ENCODE data around the gene RAD51B. TPM values are rescaled to one million over a fixed set of nuclear protein-coding genes. Genes with fewer than 3 reads are reported as not detected.

RAD51B gene
- total RNA-seq, 1 experiment from 2014 or later: 20.0 TPM

- TF ChIP-seq RAD21 (IDR thresholded peaks at IDR 0.05; ENCODE audit: low read depth) (no peak), REST (IDR thresholded peaks at IDR 0.05; ENCODE audit: low read depth) (no peak)
Observed at GRCh38 chr14:68650404-68650994, 830.9 kb downstream of the RAD51B start (continued).

- no peak overlapping the region for H3K9ac ChIP-seq (ENCODE audit: low read length)
- ATAC-seq (no peak), DNase-seq (ENCODE audit: low read depth, low spot score) (no peak)
- ChIA-PET RAD21 (ENCODE audit: low non-redundant PET in 1 of 2, low total read pairs in 2 of 2, uncharacterized antibody in 2 of 2, unreplicated experiment in 2 of 2) (no interaction called here), POLR2A (interaction anchor here (0.9 kb wide), 1 partner anchor 13 kb away, joined by 3 read pairs; no protein-coding TSS in a partner anchor), CTCF (no interaction called here)
- H3K9me3 ChIP-seq (ENCODE audit: control insufficient read depth in 1 of 2, insufficient read depth in 1 of 2, low read depth in 1 of 2, low read length in 2 of 2): no peaks in the 10 kb centered on the region
- no peaks in the 10 kb centered on the region for H3K79me2 ChIP-seq (ENCODE audit: insufficient read depth, low read length)
- H3K4me3 ChIP-seq (replicated peaks in 1 of 2; ENCODE audit: low read depth in 1 of 2, low read length in 2 of 2): no peak overlapping the region
- H3K36me3 ChIP-seq (ENCODE audit: control insufficient read depth in 1 of 2, insufficient read depth in 2 of 2, low read length in 2 of 2): no peaks in the 10 kb centered on the region
- peaks cover 5 to 13% of the 10 kb centered on the region in 2 experiments; a peak in 2 of 4 replicates for H3K4me1 ChIP-seq (ENCODE audit: control insufficient read depth in 1 of 2, insufficient read depth in 2 of 2, low read length in 2 of 2)
- intact Hi-C loops (cut with micrococcal nuclease): no loop called here
- no peak overlapping the region for H3K27ac ChIP-seq (ENCODE audit: low read depth, low read length)
- H2AFZ ChIP-seq (ENCODE audit: low read depth, low read length, poor library complexity, severe bottlenecking): no peak overlapping the region
- H3K27me3 ChIP-seq (ENCODE audit: insufficient read depth, low read length): no peaks in the 10 kb centered on the region
- H3K4me2 ChIP-seq (ENCODE audit: low read length): no peak overlapping the region
- TF ChIP-seq REST (IDR thresholded peaks at IDR 0.05; ENCODE audit: low read depth) (no peak), EZH2phosphoT487 (IDR thresholded peaks at IDR 0.05; ENCODE audit: borderline replicate concordance) (no peak), SP1 (IDR thresholded peaks at IDR 0.05; ENCODE audit: low read depth) (no peak), SIN3A (IDR thresholded peaks at IDR 0.05; ENCODE audit: low read depth) (no peak), EZH2 (IDR thresholded peaks at IDR 0.05) (no peak), POLR2A (IDR thresholded peaks at IDR 0.05; ENCODE audit: borderline replicate concordance, extremely low read depth, insufficient read depth, insufficient read length) (no peak), POLR2AphosphoS5 (IDR thresholded peaks at IDR 0.05; ENCODE audit: low read depth, low read length) (no peak)
- H4K20me1 ChIP-seq (ENCODE audit: insufficient read depth): no peaks in the 10 kb centered on the region
- no peaks in the 10 kb centered on the region for H3K9me2 ChIP-seq (ENCODE audit: insufficient read depth)
- no TSS peak for BruUV-seq (replicated peaks)
Observed at GRCh38 chr14:68651075-68651474, 831.5 kb downstream of the RAD51B start.

All from HCT116 (cell line).